Measurements from ENCODE around the gene MCRIP2.

Gene MCRIP2

GRCh38 chr16:637081-638018 is 4.3 kb upstream of the MCRIP2 start:
- Histone ChIP-seq H4K20me1 (peaks cover 0 to 36% (median 27%) of the 10 kb centered on the region in 11 experiments; a peak in 19 of 22 replicates), H3K4me2 (peak overlapping the region; percentile 86 to 98 (median 96)), H3K9me3 (replicated peaks in 1 of 11) (no peaks in the 10 kb centered on the region), H3K9ac (peak overlapping the region; percentile 82 to 96 (median 91); a peak in 20 of 22 replicates), H3K4me1 (peaks cover 49 to 59% (median 56%) of the 10 kb centered on the region in 10 experiments), H3K27me3 (no peaks in the 10 kb centered on the region), H3K4me3 (peak overlapping the region; percentile 85 to 98 (median 93)), H3K27ac (peak overlapping the region in 10 of 11 experiments; percentile 19 to 91 (median 86); a peak in 19 of 22 replicates), H3K36me3 (peaks cover 15 to 26% (median 23%) of the 10 kb centered on the region in 11 experiments; a peak in 21 of 22 replicates)
- TF ChIP-seq Cebpa-rat (IDR thresholded peaks at IDR 0.05): no peak

- H4K20me1 ChIP-seq: peaks cover 6 to 36% (median 25%) of the 10 kb centered on the region in 11 experiments; a peak in 21 of 22 replicates
- peak overlapping the region in 2 of 10 experiments; percentile 56 to 59; a peak in 3 of 20 replicates for H3K4me3 ChIP-seq
- H3K36me3 ChIP-seq: peaks cover 12 to 20% (median 16%) of the 10 kb centered on the region in 11 experiments; a peak in 21 of 22 replicates
- H3K9ac ChIP-seq: peak overlapping the region in 8 of 11 experiments; percentile 28 to 72 (median 64); a peak in 8 of 22 replicates
- TF ChIP-seq Cebpa-rat (IDR thresholded peaks at IDR 0.05): no peak
- H3K9me3 ChIP-seq (replicated peaks in 1 of 11): no peaks in the 10 kb centered on the region
- peak overlapping the region; percentile 77 to 98 (median 87) for H3K4me2 ChIP-seq
- H3K27me3 ChIP-seq: no peaks in the 10 kb centered on the region
- peak overlapping the region in 8 of 11 experiments; percentile 19 to 61 (median 40); a peak in 11 of 22 replicates for H3K27ac ChIP-seq
- H3K4me1 ChIP-seq: peaks cover 55 to 67% (median 64%) of the 10 kb centered on the region in 10 experiments
These were observed 3.5 kb upstream of the MCRIP2 start for GRCh38 chr16:638034-638543.

- H4K20me1 ChIP-seq: peaks cover 14 to 36% (median 24%) of the 10 kb centered on the region in 11 experiments; a peak in 20 of 22 replicates
- H3K27me3 ChIP-seq: no peaks in the 10 kb centered on the region
- H3K9ac ChIP-seq: peak overlapping the region in 8 of 11 experiments; percentile 2 to 63 (median 50); a peak in 12 of 22 replicates
- H3K36me3 ChIP-seq: peaks cover 5 to 15% (median 8%) of the 10 kb centered on the region in 11 experiments; a peak in 19 of 22 replicates
- H3K4me3 ChIP-seq: 0 out of 20 replicates have a peak overlapping the region, but pooled peaks of 4 of the 10 experiments have one; percentile 3 to 24 (median 14)
- no peak for TF ChIP-seq Cebpa-rat (IDR thresholded peaks at IDR 0.05)
- peak overlapping the region in 8 of 11 experiments; percentile 31 to 69 (median 52); a peak in 14 of 22 replicates for H3K27ac ChIP-seq
- H3K9me3 ChIP-seq (replicated peaks in 1 of 11): no peaks in the 10 kb centered on the region
- peak overlapping the region; percentile 66 to 100 (median 83) for H3K4me2 ChIP-seq
- peaks cover 62 to 74% (median 71%) of the 10 kb centered on the region in 10 experiments for H3K4me1 ChIP-seq
These were observed 2.8 kb upstream of the MCRIP2 start for GRCh38 chr16:638836-639235.

- H3K9ac ChIP-seq: peak overlapping the region; percentile 76 to 92 (median 87); a peak in 18 of 22 replicates
- H3K36me3 ChIP-seq: peaks cover 0 to 18% (median 7%) of the 10 kb centered on the region in 11 experiments; a peak in 7 of 22 replicates
- peak overlapping the region; percentile 86 to 100 (median 99) for H3K4me2 ChIP-seq
- peak overlapping the region; percentile 76 to 95 (median 86); a peak in 18 of 20 replicates for H3K4me3 ChIP-seq
- H4K20me1 ChIP-seq: peaks cover 14 to 34% (median 29%) of the 10 kb centered on the region in 11 experiments; a peak in 18 of 22 replicates
- peak overlapping the region in 7 of 11 experiments; percentile 81 to 91 (median 89); a peak in 10 of 22 replicates for H3K27ac ChIP-seq
- no peaks in the 10 kb centered on the region for H3K27me3 ChIP-seq
- no peaks in the 10 kb centered on the region for H3K9me3 ChIP-seq (replicated peaks in 1 of 11)
- TF ChIP-seq Cebpa-rat (IDR thresholded peaks at IDR 0.05): no peak
- peaks cover 61 to 77% (median 69%) of the 10 kb centered on the region in 10 experiments for H3K4me1 ChIP-seq
These were observed 1.0 kb upstream of the MCRIP2 start for GRCh38 chr16:640614-641013.

GRCh38 chr16:642189-643049 is 791 bp downstream of the MCRIP2 start:
- H4K20me1 ChIP-seq: peaks cover 26 to 51% (median 48%) of the 10 kb centered on the region in 11 experiments; a peak in 19 of 22 replicates
- H3K4me1 ChIP-seq: peaks cover 76 to 92% (median 84%) of the 10 kb centered on the region in 10 experiments
- peak overlapping the region; percentile 76 to 95 (median 86) for H3K4me3 ChIP-seq
- H3K9ac ChIP-seq: peak overlapping the region; percentile 76 to 92 (median 87)
- H3K27ac ChIP-seq: peak overlapping the region; percentile 78 to 91 (median 85)
- no peak for TF ChIP-seq Cebpa-rat (IDR thresholded peaks at IDR 0.05)
- H3K4me2 ChIP-seq: peak overlapping the region; percentile 86 to 100 (median 99)
- no peaks in the 10 kb centered on the region for H3K27me3 ChIP-seq
- peaks cover 0 to 35% (median 20%) of the 10 kb centered on the region in 11 experiments; a peak in 15 of 22 replicates for H3K36me3 ChIP-seq
- no peaks in the 10 kb centered on the region for H3K9me3 ChIP-seq (replicated peaks in 1 of 11)

GRCh38 chr16:643050-643368 is 1.4 kb downstream of the MCRIP2 start:
- H3K4me3 ChIP-seq: peak overlapping the region; percentile 76 to 95 (median 86)

GRCh38 chr16:644556-644955 is 2.9 kb downstream of the MCRIP2 start:
- TF ChIP-seq Cebpa-rat (IDR thresholded peaks at IDR 0.05): no peak
- H4K20me1 ChIP-seq: peaks cover 26 to 60% (median 52%) of the 10 kb centered on the region in 11 experiments; a peak in 19 of 22 replicates

More at GRCh38 chr16:643050-643368, 1.4 kb downstream of the MCRIP2 start:
- TF ChIP-seq Cebpa-rat (IDR thresholded peaks at IDR 0.05): no peak
- Histone ChIP-seq H3K9ac (peak overlapping the region; percentile 76 to 92 (median 87)), H3K4me2 (peak overlapping the region; percentile 86 to 100 (median 99)), H3K4me1 (peaks cover 76 to 92% (median 84%) of the 10 kb centered on the region in 10 experiments), H3K27ac (peak overlapping the region; percentile 78 to 91 (median 85); a peak in 21 of 22 replicates), H3K9me3 (replicated peaks in 1 of 11) (no peaks in the 10 kb centered on the region), H4K20me1 (peaks cover 26 to 57% (median 52%) of the 10 kb centered on the region in 11 experiments; a peak in 19 of 22 replicates), H3K27me3 (no peaks in the 10 kb centered on the region), H3K36me3 (peaks cover 0 to 37% (median 22%) of the 10 kb centered on the region in 11 experiments; a peak in 15 of 22 replicates)

More at GRCh38 chr16:644556-644955, 2.9 kb downstream of the MCRIP2 start:
- Histone ChIP-seq H3K36me3 (peaks cover 0 to 37% (median 22%) of the 10 kb centered on the region in 11 experiments; a peak in 15 of 22 replicates), H3K27me3 (no peaks in the 10 kb centered on the region), H3K9me3 (replicated peaks in 1 of 11) (no peaks in the 10 kb centered on the region), H3K9ac (peak overlapping the region in 1 of 11 experiments; percentile 39; a peak in 1 of 22 replicates), H3K4me1 (peaks cover 71 to 86% (median 77%) of the 10 kb centered on the region in 10 experiments), H3K4me2 (peak overlapping the region in 7 of 11 experiments; percentile 20 to 99 (median 98); a peak in 9 of 22 replicates), H3K4me3 (no peak overlapping the region), H3K27ac (no peak overlapping the region)
